ENCODE results near the gene PTPMT1. TPM values are rescaled to one million over a fixed set of nuclear protein-coding genes. Genes with fewer than 3 reads are reported as not detected.
A peak's percentile ranks its signal among the peaks of the same experiment; 100 is the strongest.

PTPMT1 gene
- total RNA-seq, 1 donor from 2014 or later = 34.9 TPM

GRCh38 chr11:47592970-47593369 lies 27.6 kb downstream of the PTPMT1 start:
- peaks cover 22% of the 10 kb centered on the region for H3K27me3 Mint-ChIP-seq (ENCODE audit: unreplicated experiment)
- DNase-seq (ENCODE audit: low spot score) = no peak
- peaks cover 31% of the 10 kb centered on the region for H3K4me1 Mint-ChIP-seq (ENCODE audit: unreplicated experiment)
- no peaks in the 10 kb centered on the region for H3K9me3 Mint-ChIP-seq (ENCODE audit: unreplicated experiment)
- H3K36me3 Mint-ChIP-seq (ENCODE audit: low read depth, unreplicated experiment) = peaks cover 13% of the 10 kb centered on the region
- no peak for TF ChIP-seq CTCF (IDR thresholded peaks at IDR 0.05; ENCODE audit: unreplicated experiment)
- peak overlapping the region; percentile 95 for H3K27ac Mint-ChIP-seq (ENCODE audit: unreplicated experiment)
- H3K4me3 Mint-ChIP-seq (ENCODE audit: unreplicated experiment) = peak overlapping the region; percentile 88

- no peak for TF ChIP-seq CTCF (IDR thresholded peaks at IDR 0.05; ENCODE audit: unreplicated experiment)
- Mint-ChIP-seq H3K27me3 (ENCODE audit: unreplicated experiment) (peaks cover 22% of the 10 kb centered on the region), H3K9me3 (ENCODE audit: unreplicated experiment) (no peaks in the 10 kb centered on the region), H3K4me1 (ENCODE audit: unreplicated experiment) (peaks cover 31% of the 10 kb centered on the region), H3K36me3 (ENCODE audit: low read depth, unreplicated experiment) (peaks cover 11% of the 10 kb centered on the region), H3K27ac (ENCODE audit: unreplicated experiment) (peak overlapping the region; percentile 64), H3K4me3 (ENCODE audit: unreplicated experiment) (peak overlapping the region; percentile 88)
- DNase-seq (ENCODE audit: low spot score) = no peak
Observed at GRCh38 chr11:47593492-47593933, 28.1 kb downstream of the PTPMT1 start.

DNA sequence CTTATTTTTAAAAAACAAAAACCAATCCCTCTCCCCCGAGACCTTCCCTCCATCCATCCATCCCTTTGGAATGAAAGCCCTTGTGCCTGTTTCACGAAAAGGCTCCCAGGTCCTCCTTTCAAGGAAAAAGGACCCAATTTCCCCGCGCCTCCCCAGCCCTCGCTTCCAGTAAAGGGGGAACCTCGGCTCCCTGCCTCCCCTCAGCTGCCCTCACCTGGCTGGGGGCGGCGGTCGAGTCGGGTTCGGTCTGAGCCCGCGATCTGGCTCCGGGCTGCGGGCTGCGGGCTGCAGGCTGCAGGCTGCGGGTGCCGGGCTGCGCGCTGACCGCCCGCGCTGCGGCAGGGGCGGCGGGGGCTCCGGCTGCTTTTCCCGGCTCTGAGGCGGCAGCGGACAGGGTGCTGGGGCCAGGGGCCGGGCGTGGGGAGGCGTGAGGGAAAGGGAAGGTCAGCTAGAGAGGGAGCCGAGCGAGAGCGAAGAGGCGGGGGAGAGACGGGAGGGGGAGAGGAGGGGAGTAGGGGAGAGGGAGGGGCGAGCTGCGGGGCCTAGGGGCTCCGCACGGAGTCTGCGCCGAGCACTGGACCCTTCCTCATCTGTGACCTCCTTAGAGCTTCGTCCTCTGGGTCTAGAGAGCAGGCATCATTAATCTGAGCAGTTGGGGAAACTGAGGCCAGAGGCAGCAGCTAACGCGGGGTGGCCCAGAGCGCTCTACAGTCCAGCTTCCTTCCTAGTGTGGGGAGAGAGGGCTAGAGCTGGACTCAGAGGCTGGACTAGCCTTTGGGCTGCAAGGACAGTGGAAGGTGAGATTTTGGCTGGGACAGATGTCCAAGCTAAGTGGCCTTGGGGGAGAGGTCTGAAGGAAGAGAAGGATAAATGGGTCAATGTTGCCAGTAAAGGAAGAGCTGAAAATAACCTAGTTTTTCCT lies 28.8 kb downstream of the PTPMT1 start, which contains the start of gene C1QTNF4:
Gene C1QTNF4 (minus strand): TSS at position 478 of the 922 bp plus-strand sequence. CDS start 3,601 bp downstream, outside the sequence.
- H3K4me1 Mint-ChIP-seq (ENCODE audit: unreplicated experiment) = peaks cover 35% of the 10 kb centered on the region
- H3K36me3 Mint-ChIP-seq (ENCODE audit: low read depth, unreplicated experiment) = peaks cover 6% of the 10 kb centered on the region
- TF ChIP-seq CTCF (IDR thresholded peaks at IDR 0.05; ENCODE audit: unreplicated experiment) = no peak
- peaks cover 18% of the 10 kb centered on the region for H3K27me3 Mint-ChIP-seq (ENCODE audit: unreplicated experiment)
- H3K9me3 Mint-ChIP-seq (ENCODE audit: unreplicated experiment) = no peaks in the 10 kb centered on the region
- peak within 1 kb of the TSS; percentile 65 for H3K27ac Mint-ChIP-seq (ENCODE audit: unreplicated experiment)
- H3K4me3 Mint-ChIP-seq (ENCODE audit: unreplicated experiment) = peak within 1 kb of the TSS; percentile 88
- DNase-seq (ENCODE audit: low spot score) = peak; percentile 34

- H3K27ac Mint-ChIP-seq (ENCODE audit: unreplicated experiment) = no peak overlapping the region
- TF ChIP-seq CTCF (IDR thresholded peaks at IDR 0.05; ENCODE audit: unreplicated experiment) = no peak
- peaks cover 18% of the 10 kb centered on the region for H3K27me3 Mint-ChIP-seq (ENCODE audit: unreplicated experiment)
- DNase-seq (ENCODE audit: low spot score) = no peak
- H3K9me3 Mint-ChIP-seq (ENCODE audit: unreplicated experiment) = no peaks in the 10 kb centered on the region
- peaks cover 37% of the 10 kb centered on the region for H3K4me1 Mint-ChIP-seq (ENCODE audit: unreplicated experiment)
- H3K36me3 Mint-ChIP-seq (ENCODE audit: low read depth, unreplicated experiment) = peaks cover 7% of the 10 kb centered on the region
- peak overlapping the region; percentile 53 for H3K4me3 Mint-ChIP-seq (ENCODE audit: unreplicated experiment)
Observed at GRCh38 chr11:47595029-47595428, 29.6 kb downstream of the PTPMT1 start.

- Mint-ChIP-seq H3K36me3 (ENCODE audit: low read depth, unreplicated experiment) (peaks cover 5% of the 10 kb centered on the region), H3K27ac (ENCODE audit: unreplicated experiment) (no peak overlapping the region), H3K9me3 (ENCODE audit: unreplicated experiment) (no peaks in the 10 kb centered on the region), H3K27me3 (ENCODE audit: unreplicated experiment) (peaks cover 18% of the 10 kb centered on the region), H3K4me3 (ENCODE audit: unreplicated experiment) (peak overlapping the region; percentile 28), H3K4me1 (ENCODE audit: unreplicated experiment) (peaks cover 34% of the 10 kb centered on the region)
- TF ChIP-seq CTCF (IDR thresholded peaks at IDR 0.05; ENCODE audit: unreplicated experiment) = no peak
- no peak for DNase-seq (ENCODE audit: low spot score)
Observed at GRCh38 chr11:47595967-47596366, 30.6 kb downstream of the PTPMT1 start.
